Measurements from ENCODE around the gene SLC22A12.

The SLC22A12 gene

GRCh38 chr11:64647019-64647779, 56.2 kb downstream of the SLC22A12 start:
- H4K20me1 ChIP-seq (ENCODE audit: low read depth, low read length), result no peaks in the 10 kb centered on the region; the same call in 1 of the 2 replicates
- TF ChIP-seq EZH2phosphoT487 (conservative IDR thresholded peaks at IDR 0.05; ENCODE audit: low read length) (no peak), CTCF (IDR thresholded peaks at IDR 0.05; ENCODE audit: insufficient read depth, low read length, poor library complexity, severe bottlenecking) (no peak)
- H3K79me2 ChIP-seq (ENCODE audit: insufficient read depth, low read length), result no peaks in the 10 kb centered on the region
- no peaks in the 10 kb centered on the region for H3K27me3 ChIP-seq (ENCODE audit: low read length)
- no peak overlapping the region for H3K4me2 ChIP-seq (ENCODE audit: low read depth, low read length, poor library complexity, severe bottlenecking)
- H3K9ac ChIP-seq (ENCODE audit: low read length), result no peak overlapping the region
- H3K4me3 ChIP-seq (ENCODE audit: insufficient read depth, low read length, poor library complexity, severe bottlenecking), result no peak overlapping the region
- H3K36me3 ChIP-seq (ENCODE audit: low read length), result no peaks in the 10 kb centered on the region
- H3K9me3 ChIP-seq (ENCODE audit: insufficient read depth, low read length), result no peaks in the 10 kb centered on the region
- no peaks in the 10 kb centered on the region for H3K9me2 ChIP-seq (replicated peaks; ENCODE audit: insufficient read depth, low read length)
- no peaks in the 10 kb centered on the region for H3F3A ChIP-seq (ENCODE audit: insufficient read depth)
- no peak overlapping the region for H2AFZ ChIP-seq (ENCODE audit: low read depth, low read length, severe bottlenecking)
- H3K27ac ChIP-seq (ENCODE audit: low read depth, low read length), result no peak overlapping the region

GRCh38 chr11:64648551-64648950, 57.5 kb downstream of the SLC22A12 start:
- Histone ChIP-seq H3K27me3 (ENCODE audit: low read length) (no peaks in the 10 kb centered on the region), H3K79me2 (ENCODE audit: insufficient read depth, low read length) (no peaks in the 10 kb centered on the region), H3K27ac (ENCODE audit: low read depth, low read length) (no peak overlapping the region), H3K36me3 (ENCODE audit: low read length) (no peaks in the 10 kb centered on the region), H3K9ac (ENCODE audit: low read length) (no peak overlapping the region), H4K20me1 (ENCODE audit: low read depth, low read length) (no peaks in the 10 kb centered on the region; the same call in 1 of the 2 replicates), H3K4me3 (ENCODE audit: insufficient read depth, low read length, poor library complexity, severe bottlenecking) (no peak overlapping the region), H3F3A (ENCODE audit: insufficient read depth) (no peaks in the 10 kb centered on the region), H3K4me2 (ENCODE audit: low read depth, low read length, poor library complexity, severe bottlenecking) (no peak overlapping the region), H2AFZ (ENCODE audit: low read depth, low read length, severe bottlenecking) (no peak overlapping the region), H3K9me2 (replicated peaks; ENCODE audit: insufficient read depth, low read length) (no peaks in the 10 kb centered on the region), H3K9me3 (ENCODE audit: insufficient read depth, low read length) (no peaks in the 10 kb centered on the region)
- TF ChIP-seq CTCF (IDR thresholded peaks at IDR 0.05; ENCODE audit: insufficient read depth, low read length, poor library complexity, severe bottlenecking), result no peak
- TF ChIP-seq EZH2phosphoT487 (conservative IDR thresholded peaks at IDR 0.05; ENCODE audit: low read length), result no peak

- Histone ChIP-seq H3K36me3 (ENCODE audit: low read length) (no peaks in the 10 kb centered on the region), H3K4me2 (ENCODE audit: low read depth, low read length, poor library complexity, severe bottlenecking) (no peak overlapping the region), H2AFZ (ENCODE audit: low read depth, low read length, severe bottlenecking) (no peak overlapping the region), H3K27me3 (ENCODE audit: low read length) (no peaks in the 10 kb centered on the region), H4K20me1 (ENCODE audit: low read depth, low read length) (no peaks in the 10 kb centered on the region; the same call in 1 of the 2 replicates), H3K9me3 (ENCODE audit: insufficient read depth, low read length) (no peaks in the 10 kb centered on the region), H3K9ac (ENCODE audit: low read length) (no peak overlapping the region), H3K9me2 (replicated peaks; ENCODE audit: insufficient read depth, low read length) (no peaks in the 10 kb centered on the region), H3F3A (ENCODE audit: insufficient read depth) (no peaks in the 10 kb centered on the region), H3K4me3 (ENCODE audit: insufficient read depth, low read length, poor library complexity, severe bottlenecking) (no peak overlapping the region), H3K79me2 (ENCODE audit: insufficient read depth, low read length) (no peaks in the 10 kb centered on the region), H3K27ac (ENCODE audit: low read depth, low read length) (no peak overlapping the region)
- no peak for TF ChIP-seq EZH2phosphoT487 (conservative IDR thresholded peaks at IDR 0.05; ENCODE audit: low read length)
- no peak for TF ChIP-seq CTCF (IDR thresholded peaks at IDR 0.05; ENCODE audit: insufficient read depth, low read length, poor library complexity, severe bottlenecking)
Measured at GRCh38 chr11:64649291-64649697, 58.3 kb downstream of the SLC22A12 start.

Measured in SU-DHL-6 (cell line).